HG03045 (cell line): ENCODE results near the gene ZNF710.

ENCODE experiments used
- ATAC-seq: cut with Tn5 transposase; IDR thresholded peaks from one replicate; pipeline ENCODE4 v1.9.1; 2021; ENCODE audit warnings: mild to moderate bottlenecking, moderate library complexity; ENCODE audit not compliant: unreplicated experiment

Gene ZNF710

DNA sequence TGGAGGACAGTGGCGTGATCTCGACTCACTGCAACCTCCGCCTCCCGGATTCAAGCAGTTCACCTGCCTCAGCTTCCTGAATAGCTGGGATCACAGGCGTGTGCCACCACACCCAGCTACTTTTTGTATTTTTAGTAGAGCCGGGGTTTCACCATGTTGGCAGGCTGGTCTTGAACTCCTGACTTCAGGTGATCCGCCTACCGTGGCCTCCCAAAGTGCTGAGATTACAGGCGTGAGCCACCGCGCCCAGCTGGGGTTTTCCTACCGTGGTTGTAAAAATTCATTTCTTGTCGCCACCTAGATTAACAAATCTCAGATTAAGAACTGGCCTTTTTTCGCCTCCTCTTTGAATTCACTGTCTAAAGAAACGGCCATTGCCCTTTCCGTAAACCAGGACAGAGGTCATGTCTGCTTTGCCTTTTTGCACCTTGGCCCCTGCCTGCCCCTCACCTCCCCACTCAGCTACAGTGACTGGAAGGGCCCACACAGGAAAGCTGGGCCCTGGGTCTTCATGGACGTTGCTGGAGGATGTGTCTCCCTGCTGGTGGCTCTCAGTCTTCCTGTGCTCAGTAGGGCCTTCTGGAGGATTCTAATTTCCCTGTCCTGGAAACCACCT is 17.2 kb downstream of the ZNF710 start:
- ATAC-seq: no peak

DNA sequence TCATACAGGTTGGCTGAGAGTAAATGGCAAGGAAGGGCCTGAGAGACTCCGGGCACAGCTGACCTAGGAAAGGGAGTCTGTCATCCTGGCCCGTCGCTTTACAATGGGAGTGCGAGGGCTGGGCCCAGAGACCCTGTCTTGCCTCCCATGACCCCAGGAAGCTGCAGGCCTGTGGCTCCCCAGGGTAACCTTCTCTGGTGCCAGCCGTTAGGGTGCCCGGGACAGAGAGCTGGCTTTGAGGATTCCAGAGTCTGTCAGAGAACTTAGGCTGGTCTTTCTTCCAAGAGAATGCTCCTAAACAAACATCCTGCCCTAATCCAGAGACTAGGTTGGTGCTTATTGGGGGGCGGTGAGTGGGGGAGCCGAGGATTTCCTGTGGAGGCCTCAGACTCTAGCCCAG is 18.5 kb downstream of the ZNF710 start:
- ATAC-seq: no peak

DNA sequence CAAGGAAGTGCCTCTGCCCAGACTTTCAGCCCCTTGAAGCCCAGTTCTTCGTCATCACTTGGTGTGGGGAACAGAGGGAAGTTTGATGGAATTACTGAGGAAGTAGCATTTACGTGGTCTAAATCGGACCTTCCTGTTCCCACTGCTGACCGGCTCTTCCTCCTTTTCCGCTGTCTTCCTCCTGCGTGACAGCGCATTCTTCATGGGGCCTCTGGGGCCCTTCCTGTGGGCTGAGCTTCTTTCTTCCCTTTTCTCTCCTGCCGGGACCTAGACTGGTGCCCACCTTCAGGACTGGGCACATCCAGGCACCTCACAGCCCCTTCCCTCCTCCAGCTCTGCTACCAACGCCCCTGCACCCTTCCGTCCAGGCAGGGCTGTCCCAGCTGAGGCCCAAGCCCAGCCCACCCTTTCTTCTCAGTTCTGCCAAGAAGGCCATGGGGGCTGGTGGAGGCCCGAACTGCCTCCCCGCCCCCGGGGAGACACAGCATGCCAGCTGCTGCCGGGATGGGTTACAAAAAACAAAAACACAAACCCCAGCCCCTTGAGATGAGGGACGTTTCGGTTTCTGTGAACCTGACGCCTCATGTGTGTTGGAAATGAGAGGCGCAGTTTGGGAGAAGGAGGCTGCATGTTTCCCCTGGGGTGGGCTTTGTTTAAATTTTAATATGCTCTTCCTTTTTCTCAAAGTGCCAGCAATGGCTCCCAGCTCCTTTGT is 19.1 kb downstream of the ZNF710 start:
- no peak for ATAC-seq

DNA sequence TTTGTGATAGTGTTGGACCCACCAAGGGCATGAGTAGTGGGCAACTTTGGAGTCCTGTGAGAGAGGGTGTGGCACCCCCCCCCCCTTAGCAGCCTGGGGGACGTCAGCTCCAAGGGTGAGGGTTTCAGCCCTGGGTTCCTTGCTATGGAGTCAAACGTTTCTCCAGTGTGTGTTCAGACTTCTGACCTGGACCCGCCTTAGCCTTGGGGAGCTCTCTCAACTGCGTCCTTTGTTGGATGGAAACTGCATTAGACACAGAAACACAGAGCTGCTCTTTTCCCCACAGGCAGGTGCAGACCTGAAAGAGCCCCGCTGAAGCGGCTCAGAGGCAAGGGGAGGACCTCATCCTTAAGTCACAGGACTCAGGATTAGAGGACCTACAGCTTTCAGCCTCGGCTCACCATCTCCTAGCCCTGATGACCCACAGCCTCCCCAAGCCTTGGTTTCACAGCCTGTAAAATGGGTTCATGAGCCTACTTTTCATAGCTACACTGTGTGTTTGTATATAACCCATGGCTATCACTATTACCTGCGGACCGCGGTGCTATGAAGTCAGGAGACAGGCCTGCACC is 19.9 kb downstream of the ZNF710 start:
- ATAC-seq: no peak

DNA sequence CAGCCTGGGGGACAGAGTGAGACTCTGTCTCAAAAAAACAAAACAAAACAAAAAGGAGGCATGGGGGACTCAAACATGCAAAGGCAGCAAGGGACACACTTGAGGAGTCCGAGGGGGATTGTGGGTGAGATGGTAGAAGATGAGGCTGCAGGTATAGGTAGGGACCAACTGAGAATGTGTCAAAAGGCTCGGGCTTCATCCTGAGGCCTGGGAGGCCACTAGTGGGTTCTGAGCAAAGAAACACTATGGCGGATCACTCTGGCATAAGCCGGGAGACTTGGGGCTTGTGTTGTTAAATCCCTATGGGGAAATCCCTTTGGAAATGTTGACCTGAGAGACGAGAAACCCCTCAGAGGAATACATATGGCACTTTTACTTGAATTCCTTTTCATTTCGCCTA is 21.2 kb downstream of the ZNF710 start:
- no peak for ATAC-seq

DNA sequence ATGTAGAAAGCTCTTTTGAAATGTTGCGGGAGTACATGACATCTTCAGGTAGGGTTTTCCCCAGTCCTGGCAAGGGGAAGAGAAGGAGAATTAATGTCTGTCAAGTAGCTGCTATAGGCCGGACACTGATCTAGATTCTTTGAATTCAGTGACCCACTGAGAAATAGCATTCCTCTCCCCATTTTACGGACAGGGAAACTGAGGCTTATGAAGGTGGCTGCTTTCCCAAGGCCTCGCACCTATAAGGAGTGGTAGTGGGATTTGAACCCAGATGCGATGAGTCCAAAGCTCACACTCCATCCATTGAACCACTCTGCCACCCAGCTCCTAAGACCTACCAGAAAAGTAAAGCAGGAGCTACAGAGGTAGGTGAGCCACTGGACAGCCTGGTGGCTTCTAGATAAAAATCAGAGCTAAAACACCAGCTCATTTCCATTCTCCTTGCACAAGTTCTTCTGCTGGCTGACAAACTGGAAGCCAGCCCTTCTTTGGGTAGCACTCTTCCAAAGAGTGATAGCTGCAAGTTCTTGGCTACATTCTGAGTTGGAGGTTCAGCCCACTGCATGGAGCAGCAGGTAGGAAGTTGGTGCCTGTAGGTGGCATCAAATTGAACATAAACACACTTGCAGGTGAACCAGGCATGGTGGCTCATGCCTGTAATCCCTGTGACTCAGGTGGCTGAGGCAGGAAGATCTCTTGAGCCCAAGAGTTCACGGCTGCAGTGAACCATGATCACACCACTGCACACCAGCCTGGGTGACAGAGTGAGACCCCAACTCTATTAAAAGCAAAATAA is 22.0 kb downstream of the ZNF710 start:
- no peak for ATAC-seq

DNA sequence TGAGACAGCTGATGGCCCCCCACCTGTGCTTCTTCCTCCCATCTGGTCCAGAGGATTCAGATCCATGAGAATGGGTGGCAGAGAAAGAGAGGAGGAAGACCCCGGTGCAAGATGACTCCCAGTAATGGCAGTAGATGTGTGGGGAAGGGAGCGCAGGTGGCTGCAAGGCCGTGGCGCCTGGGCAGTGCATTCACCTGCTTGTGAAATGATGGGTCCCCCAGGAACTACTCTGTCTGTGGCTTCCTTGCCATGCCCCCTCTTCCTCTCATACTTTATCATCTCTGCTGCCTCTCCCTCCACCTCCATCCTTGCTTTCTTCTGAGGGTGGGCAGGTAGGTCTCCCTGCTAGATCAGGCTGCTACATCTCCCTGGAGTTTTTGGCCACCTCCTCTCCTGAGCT is 23.3 kb downstream of the ZNF710 start:
- ATAC-seq: no peak

DNA sequence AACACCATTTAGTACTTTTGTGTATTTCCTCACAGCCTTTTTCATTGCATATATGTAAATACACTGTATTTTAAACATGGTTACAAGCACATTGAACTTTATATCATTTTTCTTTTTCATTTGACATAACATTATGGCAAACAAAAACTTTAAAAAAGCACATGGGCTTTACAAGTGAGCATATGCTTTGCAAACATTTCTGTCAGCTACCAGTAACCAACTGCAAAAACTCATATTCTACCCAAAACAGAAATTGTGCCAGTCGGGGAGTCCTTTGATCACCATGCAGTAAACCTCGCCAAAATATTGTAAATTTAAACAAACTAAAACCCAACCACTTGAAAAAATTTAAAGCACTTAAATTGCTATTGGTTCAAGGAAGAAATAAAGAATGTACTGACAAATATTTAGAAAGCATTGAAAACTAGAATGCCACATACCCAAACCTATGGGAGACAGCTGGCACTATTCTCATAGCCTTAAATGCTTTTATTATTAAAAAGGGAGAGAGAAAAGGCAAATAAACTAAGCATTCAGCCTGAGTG is 24.4 kb downstream of the ZNF710 start:
- no peak for ATAC-seq

DNA sequence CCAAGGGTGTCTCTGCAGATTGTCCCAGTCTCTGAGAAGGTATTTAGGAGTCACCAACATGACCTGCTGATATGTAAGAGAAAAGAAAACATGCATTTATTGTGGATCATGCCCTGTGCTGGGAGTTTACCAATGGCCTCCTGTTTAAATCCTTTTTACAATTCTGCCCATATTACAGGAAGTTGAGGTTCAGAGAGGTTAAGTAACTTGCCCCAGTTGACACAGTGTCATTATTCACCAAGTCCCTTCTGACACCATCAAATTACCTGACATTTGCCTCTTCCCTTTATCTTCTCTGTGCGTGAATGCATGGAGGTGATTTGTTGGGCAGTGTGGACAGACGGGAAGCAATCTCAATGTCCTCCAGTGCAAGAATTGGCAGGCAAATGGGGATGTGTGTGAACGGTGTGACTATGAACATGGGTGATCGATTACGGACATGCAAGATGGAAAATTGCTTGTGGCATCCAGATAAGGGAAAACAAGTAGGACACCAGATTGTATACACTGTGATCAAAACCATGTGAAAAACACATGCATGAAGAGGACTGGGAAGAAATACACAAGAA is 27.3 kb downstream of the ZNF710 start:
- ATAC-seq: no peak

DNA sequence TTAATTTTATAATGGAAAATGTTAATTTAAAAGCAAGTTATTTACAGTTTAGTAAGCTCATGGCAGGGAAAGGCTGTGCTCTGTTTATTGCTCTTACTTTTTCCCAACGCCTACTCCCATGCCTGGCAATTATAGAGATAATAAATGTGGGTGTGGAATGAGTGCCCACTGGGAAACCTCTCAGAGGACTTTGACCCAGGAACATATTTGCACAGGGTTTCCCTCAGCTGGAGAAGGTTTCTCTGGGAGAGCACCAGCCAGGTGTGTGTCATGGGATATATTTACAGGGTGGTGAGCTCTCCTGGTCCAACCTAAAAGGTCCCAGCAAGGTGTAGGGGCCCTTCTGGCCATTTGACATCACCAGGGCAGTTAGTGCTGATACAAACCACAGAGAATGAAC is 27.9 kb downstream of the ZNF710 start:
- ATAC-seq: no peak

DNA sequence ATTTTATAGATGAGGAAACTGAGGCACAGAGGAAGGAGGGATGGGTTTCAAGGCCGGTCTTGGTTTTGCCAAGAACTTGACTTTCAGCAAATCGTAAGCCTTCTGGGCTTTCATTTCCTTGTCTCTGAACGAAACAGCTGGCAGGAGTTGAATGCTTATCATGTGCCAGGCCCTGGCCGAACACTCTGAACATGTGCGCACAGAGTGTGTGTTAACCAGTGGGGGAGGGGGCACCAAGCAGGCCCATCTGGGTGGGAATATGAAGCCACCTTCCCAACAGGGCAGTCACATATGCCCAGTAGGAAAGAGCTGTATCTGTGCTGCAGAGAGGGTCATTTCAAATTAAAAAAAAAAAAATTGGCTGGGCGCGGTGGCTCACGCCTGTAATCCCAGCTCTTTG is 29.3 kb downstream of the ZNF710 start:
- ATAC-seq: no peak

DNA sequence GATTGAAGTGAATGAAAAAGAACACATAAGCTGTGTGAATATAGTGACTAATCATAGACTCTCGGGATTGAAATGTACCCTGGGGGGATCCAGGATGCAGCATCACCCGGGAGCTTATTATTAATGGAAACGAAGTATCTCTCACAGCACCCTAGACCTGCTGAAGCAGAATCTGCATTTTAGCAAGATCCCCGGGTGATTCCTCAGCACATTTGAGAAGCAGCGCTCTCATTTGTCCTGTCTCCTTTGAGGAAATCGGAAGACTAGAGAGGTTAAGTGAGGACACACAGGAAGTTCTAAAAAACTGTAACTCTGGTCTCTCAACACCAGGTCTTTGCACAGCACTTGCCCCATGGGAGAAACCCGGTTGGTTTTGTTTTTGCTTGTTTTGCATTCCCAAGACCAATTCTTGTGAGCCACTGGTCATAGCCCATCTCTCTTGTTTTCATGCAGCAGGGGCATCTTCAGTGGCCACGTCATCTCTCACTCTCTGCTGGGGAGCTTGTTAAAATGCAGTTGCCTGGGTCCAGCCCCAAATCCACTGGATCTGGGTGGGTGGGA is 30.2 kb downstream of the ZNF710 start:
- peak; percentile 88 for ATAC-seq

DNA sequence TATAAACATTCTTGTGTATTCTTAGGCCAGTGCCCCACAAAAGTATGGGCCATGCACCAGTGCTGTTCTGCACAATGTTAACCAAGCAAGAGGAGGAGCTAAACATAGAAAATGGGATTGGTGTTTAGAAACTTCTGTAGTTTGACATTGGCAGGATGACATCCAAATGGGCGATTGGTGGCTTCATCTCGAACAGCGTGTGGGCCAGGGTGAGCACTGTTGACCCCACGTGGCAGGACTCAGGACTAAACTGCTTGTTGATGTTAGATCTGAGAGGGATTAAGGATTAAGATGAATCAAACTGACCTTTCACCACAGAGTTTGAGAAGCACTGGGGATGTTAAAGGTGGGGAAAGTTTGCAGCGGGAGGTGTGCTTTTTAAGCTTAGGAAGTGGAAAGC is 31.9 kb downstream of the ZNF710 start:
- ATAC-seq: no peak

DNA sequence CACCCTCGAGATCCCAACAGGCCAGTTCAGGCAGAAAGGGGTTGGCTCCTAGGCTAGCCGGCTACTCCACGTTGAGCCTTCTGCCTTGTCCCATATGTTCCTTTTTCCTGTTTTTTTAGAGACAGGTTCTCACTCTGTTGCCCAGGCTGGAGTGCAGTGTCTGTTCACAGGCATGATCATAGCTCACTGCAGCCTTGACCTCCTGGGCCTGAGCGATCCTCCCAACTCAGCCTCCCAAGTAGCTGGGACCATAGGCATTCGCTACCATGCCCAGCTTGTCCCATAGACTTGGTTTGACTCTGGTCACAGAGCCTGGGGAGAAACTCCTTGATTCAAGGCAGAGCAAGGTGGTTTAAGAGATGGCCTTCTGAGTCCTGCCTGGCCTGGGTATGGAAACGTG is 32.3 kb downstream of the ZNF710 start:
- no peak for ATAC-seq

DNA sequence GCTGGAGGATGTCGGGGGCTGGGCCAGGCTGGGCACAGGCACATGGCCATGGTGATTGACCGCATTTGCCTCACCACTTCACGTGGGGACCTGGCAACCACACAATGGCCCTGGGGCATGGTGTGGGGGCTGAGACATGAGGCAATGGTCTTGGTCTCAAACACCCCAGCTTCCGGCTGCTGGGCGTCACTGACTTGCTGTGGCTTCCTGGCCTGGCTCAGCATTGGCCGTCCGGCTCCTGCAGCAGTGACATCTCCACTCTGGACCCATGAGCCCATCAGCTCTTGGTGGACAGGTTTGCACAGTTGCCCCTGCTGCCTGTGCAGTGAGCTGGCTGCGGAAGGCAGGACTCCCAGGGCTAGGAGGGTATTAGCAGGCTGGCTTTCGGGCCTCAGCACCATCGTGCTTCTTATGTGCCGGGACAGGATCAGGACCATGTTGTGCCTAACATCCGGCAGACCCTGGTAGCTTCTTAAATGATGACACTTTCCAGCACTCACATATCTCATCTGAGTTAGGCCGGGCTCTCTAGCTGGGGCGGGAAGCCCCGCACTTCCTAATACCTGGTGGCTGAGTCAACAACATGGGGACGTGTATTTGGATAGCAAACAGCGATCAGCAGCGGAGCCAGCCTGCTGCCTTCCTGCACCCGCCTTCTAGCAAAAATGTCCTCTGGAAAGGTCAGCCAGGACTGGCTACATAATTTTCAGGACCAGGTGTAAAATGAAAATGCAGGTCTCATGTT is 34.1 kb downstream of the ZNF710 start:
- no peak for ATAC-seq

DNA sequence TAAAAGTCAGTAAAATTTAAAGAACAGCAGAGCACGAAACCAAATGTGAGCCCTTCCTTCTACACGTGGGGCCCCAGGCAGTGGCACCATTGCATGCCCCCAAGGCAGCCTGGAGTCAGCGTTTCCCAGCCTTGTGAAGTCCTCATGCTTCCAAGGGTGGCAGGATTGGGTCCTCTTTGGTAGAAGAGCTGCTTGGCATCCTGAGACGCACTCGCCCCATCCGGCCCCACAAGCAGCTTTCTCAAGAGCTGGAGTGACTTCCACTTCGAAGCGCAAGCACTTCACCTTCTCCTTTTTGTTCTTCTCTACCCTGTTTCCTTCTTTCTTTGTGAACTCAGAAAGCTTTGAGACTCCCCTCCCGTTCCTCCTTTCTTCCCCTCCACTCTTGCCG is 34.7 kb downstream of the ZNF710 start:
- ATAC-seq: no peak

DNA sequence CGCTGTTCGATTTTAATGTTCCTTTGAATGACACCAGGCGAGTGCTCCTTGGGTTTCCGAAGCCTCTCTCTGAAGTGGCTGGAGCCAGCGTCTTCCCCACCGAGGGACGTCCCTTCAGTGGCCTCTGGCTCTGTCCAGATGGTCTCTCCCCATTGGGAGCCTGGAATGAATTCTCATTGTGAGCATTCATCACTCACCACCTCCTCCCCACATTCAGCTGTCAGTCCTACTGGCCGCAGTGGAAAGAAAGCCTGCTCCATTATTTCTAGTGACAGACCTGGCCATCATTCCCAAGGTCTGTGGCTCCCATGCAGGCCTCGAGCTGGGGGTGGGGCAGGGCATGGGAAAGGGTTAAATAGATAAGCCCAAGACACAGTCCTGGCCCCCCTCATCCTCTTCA is 35.2 kb downstream of the ZNF710 start:
- ATAC-seq: no peak

DNA sequence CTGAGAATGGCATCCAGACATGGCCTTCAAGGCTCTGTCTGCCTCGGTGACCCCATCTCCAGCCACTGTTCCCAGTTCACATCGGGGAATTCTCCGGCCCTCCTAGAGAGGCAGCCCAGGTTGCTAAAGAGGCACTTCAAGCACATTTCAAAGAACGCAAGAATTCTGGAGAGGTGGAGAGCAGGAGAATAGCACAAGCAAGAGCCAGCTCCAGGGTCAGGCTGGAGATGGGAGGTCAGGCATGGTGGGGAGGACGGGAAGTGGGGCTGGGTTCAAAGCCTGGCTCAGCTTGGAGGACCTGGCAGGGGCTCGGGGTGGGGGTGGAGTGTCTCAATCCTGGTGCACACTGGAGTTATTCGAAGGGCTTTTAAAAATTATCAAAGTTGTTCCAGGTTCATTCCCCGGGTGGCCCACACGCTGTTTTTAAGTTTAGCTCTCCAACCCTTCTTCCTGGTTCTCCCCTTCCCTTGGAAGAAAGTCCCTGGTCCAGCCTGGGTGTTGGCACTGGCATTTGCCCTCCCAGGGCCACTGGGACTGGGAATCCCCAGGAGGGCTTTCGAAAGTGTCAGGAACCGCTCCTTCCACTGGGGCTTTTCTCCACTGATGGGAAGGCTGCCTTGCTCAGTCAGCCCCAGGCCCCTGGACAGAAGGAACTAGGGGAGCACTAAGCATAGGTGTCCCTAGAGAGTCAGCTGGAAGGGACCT is 35.8 kb downstream of the ZNF710 start:
- ATAC-seq: no peak

DNA sequence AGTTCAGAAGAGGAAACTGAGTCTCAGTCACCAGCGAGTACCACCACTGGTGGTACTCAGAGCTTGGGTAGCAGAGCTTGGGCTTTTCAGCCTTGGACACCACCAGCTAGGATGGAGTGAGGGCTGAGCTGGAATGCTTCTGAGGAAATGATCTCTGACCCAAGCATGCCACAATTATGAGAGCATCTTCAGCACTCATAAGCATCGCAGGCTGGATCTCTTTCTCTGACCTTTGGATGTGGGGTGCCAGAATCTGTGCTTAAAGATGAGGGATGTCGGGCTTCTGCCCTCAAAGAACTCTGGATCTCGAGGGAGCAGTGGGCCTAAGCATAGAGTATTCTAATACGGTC is 36.4 kb downstream of the ZNF710 start:
- no peak for ATAC-seq
